GM20000 (cell line): Measurements from ENCODE around the gene LMO7.
"Not testable (repeated sequence)": the region's sequence is repeated elsewhere in the genome, so short reads cannot be mapped to it uniquely, and the experiment has no call there.

Experiments used
- DNase-seq: peaks from one replicate; pipeline ENCODE4 v3.0.0; 2012; ENCODE audit warnings: low spot score
- CTCF ChIP-seq: IDR thresholded peaks from 2 replicates; pipeline ENCODE4 v1.5.1; 2012; ENCODE audit warnings: mild to moderate bottlenecking, control low read depth; ENCODE audit errors: extremely low read depth, missing control alignments

LMO7 gene

GRCh38 chr13:75723901-75724300 lies 87.8 kb downstream of the LMO7 start:
- no peak for TF ChIP-seq CTCF
- no peak for DNase-seq

GRCh38 chr13:75724752-75725517 lies 88.8 kb downstream of the LMO7 start:
- TF ChIP-seq CTCF: no peak
- DNase-seq: no peak

GRCh38 chr13:75725736-75726135 lies 89.6 kb downstream of the LMO7 start:
- TF ChIP-seq CTCF: no peak
- no peak for DNase-seq

- no peak for DNase-seq
- no peak for TF ChIP-seq CTCF
Observed at GRCh38 chr13:75726306-75726705, 90.2 kb downstream of the LMO7 start.

- not testable (repeated sequence) for DNase-seq
Observed at GRCh38 chr13:75733113-75733512, 97.0 kb downstream of the LMO7 start.

- no peak for TF ChIP-seq CTCF
- no peak for DNase-seq
Observed at GRCh38 chr13:75736173-75736572, 100.0 kb downstream of the LMO7 start.

GRCh38 chr13:75738841-75739240 lies 102.7 kb downstream of the LMO7 start:
- DNase-seq: no peak
- no peak for TF ChIP-seq CTCF

GRCh38 chr13:75739244-75739868 lies 103.2 kb downstream of the LMO7 start:
- no peak for DNase-seq
- no peak for TF ChIP-seq CTCF
